NCI-H2196 (cell line): ENCODE data around the gene PPARG.

ENCODE experiments used
- DNase-seq: peaks from one replicate; lab custom pipeline; 2025; ENCODE audit not compliant: unreplicated experiment; lab: John Stamatoyannopoulos, UW

PPARG gene

DNA sequence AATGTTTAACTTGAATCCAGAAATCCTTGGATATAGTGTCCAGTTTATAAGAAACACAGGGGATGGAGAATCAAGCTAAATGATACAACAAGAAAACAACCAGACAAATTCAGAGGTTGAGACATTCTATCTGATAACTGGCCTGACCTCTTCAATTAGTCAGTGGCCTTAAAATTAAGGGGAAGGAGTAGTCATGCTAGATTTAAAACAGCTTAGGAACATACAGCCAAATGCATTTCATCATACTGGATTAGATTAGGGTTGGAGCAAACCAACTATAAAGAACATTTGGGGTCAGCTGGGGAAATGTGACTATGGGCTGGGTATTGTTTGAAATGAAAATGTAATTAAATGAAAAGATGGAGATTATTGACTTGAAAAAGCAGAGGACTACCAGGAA lies 53.3 kb downstream of the PPARG start:
- no peak for DNase-seq

DNA sequence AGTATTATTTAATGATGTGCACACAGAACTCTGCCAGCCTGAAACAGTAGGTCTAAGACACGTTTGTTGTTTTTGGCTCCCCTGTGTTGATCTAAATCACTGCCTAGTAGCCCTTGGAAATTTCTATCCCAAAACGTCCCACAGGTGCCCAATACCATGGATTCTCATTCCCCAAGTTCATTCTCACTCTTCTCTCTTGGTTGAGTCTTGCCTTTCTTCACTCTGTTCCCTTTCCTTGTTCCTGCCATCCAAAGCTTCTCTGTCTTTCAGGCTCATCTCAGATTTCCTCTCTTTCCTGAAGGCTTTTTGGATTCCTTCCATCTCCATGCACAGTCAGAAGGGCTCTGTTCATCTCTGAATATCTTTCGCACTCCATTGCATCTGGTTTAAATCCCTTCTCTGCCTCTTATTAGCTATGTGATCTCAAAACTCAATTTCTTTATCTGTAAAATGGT lies 54.2 kb downstream of the PPARG start:
- no peak for DNase-seq

DNA sequence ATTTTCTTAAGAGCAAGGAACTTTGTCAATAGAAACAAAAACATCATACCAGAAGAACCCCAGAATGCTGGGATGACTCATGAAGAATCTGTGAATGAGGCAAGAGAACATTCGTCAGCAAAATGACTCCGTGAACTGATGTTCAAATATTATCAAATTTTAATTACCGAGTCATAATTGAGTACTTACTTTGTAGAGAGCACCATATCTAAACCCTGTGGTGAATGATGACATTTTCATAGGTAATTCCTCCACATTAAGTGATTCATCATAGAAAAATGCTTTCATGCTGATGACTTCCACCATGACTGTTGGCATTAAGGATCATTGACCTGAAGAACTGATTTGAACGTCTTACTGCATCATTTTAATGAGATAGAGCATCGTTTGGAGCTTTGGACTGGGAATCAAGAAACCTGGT lies 56.3 kb downstream of the PPARG start:
- no peak for DNase-seq

DNA sequence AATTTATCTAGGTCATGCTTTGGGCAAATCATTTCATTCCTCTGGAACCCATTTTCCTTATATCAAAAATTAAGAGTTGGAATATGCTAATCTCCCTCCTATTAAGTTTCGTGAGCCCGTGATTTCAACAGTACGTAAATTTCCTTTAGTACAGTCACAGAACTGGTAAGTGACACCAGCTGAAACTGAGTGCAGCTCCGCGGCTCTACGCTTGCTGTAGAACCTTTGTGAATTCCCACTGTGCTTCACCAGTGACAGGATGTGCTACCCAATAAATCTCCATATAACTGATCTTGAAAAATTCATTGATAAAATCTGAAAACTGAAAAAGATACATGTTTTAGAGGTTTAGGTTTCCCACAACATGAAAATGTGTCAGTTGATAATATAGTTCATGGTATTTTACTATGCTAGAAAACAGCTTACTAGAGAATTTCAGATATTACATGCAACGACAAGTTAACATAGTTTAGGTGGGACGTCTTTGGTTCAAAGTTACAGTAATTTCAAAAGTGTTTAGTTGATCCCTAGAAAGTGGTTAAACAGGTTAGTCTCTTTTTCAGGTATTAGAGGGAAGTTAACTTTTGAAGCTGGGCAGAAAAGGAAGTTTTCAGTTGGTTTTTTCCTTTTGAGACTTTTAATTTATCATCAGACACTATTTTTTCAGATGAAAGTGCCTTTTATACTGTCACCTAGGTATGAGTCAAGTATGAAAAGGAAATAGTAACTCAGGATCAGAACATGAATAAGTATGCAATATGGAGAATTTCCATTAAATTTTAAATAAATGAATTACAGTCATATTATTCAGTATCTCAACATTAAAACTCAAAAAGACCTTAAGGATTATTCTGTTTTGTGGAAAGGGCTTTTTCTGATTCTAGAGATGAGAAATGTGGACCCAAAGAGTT lies 57.0 kb downstream of the PPARG start:
- no peak for DNase-seq

DNA sequence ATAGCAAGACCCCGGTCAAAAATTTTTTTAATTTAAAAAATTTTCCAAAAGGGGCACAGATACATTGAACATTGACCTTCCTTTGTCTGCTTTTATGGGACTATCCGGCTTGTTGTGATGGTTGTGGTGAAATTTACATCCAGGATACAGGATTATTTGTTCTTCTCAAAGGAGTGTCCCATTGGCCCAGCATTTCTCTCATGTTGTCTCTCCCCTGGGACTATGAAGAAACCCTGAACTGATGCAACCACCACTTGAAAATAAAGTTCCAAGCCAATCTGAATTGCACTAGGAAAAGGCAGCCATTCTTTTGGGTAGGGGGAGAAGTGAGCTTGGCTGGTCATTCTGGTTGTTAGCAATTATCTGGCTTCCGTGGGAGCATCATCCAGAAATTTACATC lies 58.4 kb downstream of the PPARG start:
- DNase-seq = no peak

DNA sequence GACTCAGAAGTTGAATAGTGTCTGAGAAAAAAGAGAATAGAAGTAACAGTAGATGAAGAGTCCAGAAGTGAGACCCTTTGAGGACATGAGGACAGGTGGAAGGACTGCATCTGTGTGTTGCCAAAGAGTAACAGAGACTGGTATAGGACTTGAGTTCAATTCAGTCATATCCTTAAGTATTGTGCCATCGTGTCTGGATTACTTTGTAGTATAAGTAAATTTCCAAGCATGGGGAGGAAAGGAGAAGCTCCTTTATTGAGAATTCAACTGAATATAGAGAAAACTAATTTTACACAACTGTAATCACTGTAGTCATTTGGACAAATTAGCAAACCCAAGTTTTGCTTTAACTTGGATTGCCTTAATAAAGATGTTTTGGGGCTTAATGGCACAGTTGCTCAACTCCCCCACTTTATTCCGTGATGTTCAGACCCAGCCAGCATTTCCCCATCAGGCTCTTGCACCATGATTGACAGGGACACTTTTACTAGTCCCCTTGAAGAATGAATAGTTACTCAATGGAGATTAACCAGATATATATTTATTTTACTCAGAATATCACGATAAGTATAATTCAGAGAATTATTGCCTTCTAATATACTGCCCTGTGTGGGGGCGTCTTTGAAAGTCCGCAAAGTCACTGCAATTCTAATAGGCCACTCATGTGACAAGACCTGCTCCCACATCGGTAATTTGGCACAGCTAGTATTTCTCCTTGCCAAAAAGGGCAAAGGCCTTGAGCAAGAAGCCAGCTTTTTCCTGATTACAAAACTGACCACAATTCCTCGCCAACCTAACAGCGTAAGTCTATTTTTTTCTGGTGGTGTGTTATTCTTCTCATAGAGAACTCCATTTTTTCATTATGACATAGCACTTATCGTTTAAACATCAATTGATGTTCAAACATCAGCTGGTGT lies 61.3 kb downstream of the PPARG start:
- DNase-seq = no peak

DNA sequence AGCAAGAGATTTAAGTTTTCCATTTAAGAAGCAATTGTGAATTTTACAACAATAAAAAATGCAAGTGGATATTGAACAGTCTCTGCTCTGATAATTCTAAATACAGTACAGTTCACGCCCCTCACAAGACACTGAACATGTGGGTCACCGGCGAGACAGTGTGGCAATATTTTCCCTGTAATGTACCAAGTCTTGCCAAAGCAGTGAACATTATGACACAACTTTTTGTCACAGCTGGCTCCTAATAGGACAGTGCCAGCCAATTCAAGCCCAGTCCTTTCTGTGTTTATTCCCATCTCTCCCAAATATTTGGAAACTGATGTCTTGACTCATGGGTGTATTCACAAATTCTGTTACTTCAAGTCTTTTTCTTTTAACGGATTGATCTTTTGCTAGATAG lies 62.3 kb downstream of the PPARG start:
- no peak for DNase-seq

DNA sequence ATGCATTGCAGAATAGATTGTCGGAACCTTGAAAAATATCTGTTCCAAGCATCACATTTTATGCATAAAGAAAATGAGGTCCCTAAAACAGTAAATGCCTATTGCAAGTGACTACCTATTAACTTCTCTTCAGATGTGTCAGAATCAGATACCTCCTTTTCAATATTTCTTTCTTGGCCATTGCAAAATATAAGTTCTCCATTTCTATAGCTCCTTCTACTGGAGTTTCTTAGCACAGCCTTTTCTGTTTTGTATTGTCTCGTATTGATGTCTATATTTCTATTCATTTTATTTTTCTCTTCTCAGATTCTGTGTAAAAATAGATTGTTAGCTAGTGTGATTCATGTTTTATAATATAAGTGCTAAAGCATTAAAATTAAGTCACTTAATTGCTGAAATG lies 63.4 kb downstream of the PPARG start:
- no peak for DNase-seq

DNA sequence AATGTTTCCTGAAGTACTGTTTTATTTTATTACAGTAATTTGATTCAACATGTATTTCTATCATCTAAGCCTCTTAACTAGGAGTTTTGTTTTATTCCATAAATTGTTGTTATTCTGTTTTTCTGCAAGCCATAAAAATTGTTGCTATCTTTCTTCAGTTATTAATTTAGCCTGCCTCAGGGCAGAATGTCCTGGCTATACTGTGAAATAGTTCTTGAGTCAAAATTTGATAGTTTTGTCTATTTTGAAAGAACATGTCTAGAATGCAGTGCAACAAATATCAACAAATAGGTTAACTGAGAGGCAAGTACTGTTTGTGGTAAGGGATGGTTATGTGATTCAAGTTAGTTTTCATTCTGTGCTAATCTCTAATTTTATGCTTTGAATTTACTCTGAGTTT lies 63.9 kb downstream of the PPARG start:
- DNase-seq = no peak

DNA sequence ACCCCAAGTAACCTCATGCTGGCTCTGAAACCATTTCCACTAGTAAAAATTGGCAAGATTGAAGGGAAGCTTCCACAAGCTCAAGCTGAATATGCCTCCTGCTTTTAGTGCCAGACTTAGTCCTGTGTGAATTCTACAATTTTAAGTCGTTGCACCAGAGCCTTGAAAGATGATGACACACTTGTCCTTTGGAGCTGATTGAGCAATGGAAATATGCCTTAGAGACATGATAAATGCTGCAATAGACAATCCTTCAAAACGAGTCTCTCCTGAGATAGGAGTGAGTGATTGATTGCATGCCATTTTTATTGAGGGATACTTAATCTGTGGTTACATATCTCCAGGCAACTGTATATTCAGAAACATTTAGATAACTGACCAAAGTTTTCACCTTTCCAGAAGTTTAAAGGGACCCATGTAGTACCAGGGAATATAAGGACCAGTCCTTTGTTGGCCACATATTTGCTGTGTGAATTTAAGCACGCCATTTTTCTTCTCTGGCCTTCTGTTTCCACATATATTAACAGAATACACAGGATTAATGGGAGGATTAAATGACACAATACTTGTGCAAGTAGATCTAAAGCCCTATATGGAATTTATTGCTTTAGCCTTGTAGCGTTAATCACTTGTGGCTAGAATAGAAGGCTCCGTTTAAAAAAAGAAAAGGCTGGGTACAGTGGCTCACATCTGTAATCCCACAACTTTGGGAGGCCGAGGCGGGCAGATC lies 65.1 kb downstream of the PPARG start:
- no peak for DNase-seq

DNA sequence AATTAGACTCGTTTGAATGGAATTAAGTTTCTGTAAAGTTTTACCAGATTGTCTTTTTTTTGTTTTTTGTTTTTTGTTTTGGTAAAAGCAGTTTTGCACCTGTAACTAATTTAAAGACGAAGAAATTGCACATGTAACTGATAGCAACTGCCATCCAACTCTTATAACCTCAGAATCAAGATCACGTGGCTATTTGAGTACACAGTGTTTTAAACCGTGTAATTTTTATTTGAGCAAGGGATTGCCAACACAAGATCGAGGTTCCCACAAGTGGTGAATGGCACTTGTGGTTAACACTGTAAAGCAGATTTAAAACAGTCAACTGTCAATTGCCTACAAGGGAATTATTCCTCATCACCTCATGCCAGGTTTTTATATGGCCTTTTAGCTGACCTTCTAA lies 67.3 kb downstream of the PPARG start:
- no peak for DNase-seq

DNA sequence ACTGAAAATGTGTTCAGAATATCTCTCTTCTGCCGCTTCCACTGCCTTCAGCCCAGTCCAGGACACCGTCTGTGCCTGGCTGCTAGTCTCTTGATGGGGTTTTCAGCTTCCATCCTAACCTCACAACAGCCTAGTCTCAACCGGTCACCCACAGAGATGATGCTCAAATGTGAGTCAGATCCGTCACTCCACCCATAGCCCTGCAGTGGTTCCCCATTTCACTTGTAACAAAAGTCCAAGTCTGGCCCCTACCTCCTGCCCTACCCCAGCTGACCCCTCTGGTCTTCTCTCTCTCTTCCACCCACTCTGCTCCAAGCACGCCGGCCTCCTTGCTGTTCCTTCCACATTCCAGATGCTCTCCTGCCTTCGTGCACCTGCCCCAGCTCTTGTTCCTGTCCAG lies 68.1 kb downstream of the PPARG start:
- no peak for DNase-seq

DNA sequence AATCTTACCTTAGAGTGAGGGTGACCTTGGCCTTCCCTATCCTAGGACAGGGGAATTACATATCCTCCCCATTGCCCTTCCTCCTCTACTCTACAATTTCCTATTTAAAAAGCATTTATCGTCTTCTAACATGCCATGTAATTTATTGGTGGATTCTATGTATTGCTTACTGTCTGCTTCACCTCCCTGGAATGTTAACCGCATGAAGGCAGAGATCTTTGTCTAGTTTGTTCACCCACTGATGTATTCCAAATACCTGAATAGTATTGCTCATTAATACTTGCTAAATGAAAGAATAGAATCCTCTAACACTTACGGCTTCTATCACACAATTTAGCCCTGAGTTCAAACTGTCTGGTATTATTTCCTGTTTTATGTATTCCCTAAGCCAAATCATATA lies 68.6 kb downstream of the PPARG start:
- no peak for DNase-seq

DNA sequence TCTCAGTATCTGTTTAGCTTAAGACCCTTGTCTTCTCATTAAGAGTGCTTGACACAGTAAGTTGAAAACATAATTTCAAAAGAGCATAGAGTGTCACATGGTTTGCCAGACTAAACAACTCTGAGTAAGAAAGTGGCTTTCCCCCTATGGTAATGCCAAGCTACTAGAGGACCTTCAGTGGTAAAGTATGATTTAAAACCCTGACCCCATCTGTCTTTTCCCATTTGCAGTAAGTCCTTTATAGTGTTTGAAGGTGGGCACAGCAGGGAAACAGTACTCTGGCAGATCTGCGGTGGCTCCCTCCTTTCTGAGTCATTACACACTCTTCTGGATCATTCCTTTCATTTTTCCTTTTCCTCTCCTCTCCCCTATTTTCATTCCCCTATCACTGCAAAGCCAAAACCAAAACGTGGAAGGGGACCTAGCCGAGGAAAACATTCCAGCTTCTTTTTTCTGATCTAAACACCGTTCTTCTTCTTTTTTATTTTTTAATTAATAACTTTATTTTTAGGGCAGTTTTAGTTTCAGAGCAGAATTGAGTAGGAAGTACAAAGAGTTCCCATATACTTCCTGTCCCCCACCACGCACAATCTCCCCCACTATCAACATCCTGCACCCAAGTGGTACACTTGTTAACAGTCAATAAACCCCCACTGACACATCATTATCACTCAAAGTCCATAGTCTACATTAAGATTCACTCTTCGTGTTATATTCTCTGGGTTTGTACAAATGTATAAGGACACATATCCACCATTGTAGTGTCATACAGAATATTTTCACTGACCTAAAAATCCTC lies 74.7 kb downstream of the PPARG start:
- DNase-seq = no peak

DNA sequence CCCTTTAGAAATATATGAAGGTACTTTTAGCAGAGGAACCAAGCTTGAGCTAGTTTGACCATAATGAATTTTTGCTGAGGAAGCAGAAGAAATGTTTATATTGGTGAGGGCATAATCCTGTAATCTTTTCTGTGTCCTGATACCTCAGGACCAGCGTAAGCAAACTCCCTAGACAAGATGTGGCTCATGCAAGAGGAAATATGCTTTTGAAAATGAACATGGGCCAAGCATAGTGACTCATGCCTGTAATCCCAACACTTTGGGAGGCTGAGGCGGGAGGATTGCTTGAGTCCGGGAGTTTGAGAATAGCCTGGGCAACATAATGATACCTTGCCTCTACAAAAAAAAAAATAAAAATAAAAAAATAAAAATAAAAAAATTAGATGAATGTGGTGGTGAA lies 78.5 kb downstream of the PPARG start:
- DNase-seq = no peak

DNA sequence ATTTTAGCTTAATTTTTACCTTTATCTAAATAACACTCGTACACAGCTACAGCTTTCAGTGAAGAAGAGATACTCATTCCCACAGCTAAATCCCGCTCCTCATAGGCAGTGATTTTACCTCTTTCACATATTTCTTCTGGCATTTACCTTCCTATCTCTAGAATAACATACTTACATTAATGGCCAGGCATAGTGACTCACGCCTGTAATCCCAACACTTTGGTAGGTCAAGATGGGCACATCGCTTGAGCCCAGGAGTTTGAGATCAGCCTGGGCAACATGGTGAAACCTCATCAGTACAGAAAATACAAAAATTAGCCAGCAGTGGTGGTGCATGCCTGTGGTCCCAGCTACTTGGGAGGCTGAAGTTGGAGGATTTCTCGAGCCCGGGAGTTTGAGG lies 80.2 kb downstream of the PPARG start:
- DNase-seq = no peak

DNA sequence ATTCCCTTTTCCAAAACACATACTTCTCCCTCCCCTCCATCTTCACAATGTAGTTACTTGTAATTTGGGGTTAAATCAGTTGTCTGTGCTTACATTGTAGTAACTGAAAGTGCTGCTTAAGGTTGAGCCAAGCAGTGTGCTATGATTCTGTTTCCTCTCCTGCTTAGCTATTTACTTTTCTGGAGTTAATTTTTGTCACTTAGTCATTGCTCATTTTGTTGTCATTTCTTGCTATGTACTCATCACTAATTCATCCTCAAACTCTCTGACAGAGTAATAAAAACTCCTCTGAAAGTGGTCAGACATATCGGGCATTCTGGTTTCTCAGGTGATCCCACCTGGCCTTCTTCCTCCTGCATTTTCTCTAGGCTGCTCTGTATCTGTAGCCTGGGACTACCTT lies 80.7 kb downstream of the PPARG start:
- no peak for DNase-seq

DNA sequence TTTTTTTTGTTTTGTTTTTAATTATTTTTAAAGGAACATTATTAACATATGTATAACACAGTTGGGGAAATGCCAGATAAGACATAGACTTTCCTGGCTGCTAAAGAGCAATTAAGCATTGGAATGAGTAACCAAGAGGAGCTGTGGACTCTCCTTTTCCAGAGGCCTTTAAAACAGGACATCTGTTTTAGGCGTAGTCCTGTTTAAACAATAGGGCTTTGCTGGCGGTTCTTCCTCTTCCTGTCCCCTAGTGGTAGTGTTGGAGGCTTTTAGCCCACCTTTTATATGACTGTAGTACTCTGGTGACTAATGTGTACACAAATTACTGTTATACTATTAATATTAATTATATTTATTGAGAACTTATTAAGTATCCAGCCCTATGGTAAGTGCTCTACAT lies 81.9 kb downstream of the PPARG start:
- no peak for DNase-seq

DNA sequence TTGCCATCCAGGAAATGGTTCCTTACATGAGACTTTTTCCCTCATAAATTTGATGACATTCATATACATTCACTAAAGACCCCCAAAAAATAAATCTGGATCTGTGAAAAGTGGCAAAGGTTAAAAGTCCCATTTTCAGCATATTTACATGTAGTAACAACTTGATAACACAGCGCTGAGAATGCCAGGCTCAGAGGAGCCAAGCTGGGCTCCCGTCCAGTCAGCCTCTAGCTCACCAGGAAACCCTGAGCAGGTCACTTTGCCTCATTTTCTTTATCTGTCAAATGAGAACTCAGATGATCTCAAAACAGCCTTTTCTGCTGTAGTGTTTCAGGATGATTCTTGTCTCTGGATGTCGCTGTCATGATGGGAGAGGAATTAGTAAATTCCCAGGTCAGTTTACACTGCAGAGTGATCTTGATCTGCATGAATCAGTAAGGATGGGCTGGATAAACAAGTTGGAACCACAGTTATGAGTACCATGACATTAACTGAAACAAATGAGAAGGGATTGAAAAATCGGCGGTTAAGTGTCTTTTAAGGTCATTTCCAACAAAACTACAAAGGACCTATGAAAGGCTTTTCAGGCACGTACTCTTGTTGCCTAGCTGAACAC lies 82.8 kb downstream of the PPARG start:
- no peak for DNase-seq

DNA sequence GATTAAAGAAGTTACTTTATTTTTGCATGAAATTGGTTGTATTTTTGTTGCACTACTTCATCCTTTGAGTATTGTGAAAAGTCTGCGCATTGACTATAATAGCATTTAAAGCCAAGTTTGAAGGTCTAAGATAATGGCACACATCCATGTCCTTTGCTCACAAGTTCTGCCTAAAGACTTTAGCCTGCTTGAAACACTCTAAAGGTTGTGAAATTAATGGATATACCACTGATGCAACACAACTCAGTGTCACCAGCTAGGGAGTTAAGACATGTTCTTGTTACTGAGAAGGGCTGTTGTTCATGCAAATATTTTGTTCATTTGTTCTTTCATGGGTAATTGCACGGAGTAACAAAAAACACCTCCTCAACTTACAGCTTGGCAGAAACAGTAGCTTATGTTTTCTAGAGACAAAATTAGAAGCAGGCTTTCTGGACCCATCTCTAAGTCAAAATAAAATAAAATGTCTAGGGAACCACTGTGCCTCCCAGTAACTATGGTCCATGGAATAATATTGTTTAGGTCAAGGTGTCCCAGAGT lies 83.9 kb downstream of the PPARG start:
- no peak for DNase-seq
